ENCODE data around the gene CFP. TPM values are rescaled to one million over a fixed set of nuclear protein-coding genes. Genes with fewer than 3 reads are reported as not detected.

The CFP gene
- total RNA-seq, 4 donors from 2014 or later: 0.60 to 10.0 (median 3.0) TPM

GRCh38 chrX:47612418-47612817 lies 17.3 kb downstream of the CFP start:
- in situ Hi-C loops (cut with MboI; ENCODE audit: low pct_ligation_motif_present in 1 of 4, low pct_unique_long_range_greater_than_20kb in 1 of 4, low sequenced_read_pairs in 3 of 4): no loop called here

GRCh38 chrX:47611926-47612325 lies 17.8 kb downstream of the CFP start:
- no peak overlapping the region for H3K4me3 ChIP-seq
- H3K27ac ChIP-seq: no peak overlapping the region
- in situ Hi-C loops (cut with MboI; ENCODE audit: low pct_ligation_motif_present in 1 of 4, low pct_unique_long_range_greater_than_20kb in 1 of 4, low sequenced_read_pairs in 3 of 4): no loop called here
- TF ChIP-seq POLR2A (IDR thresholded peaks at IDR 0.05) (no peak), CTCF (IDR thresholded peaks at IDR 0.05) (no peak), EP300 (IDR thresholded peaks at IDR 0.05; ENCODE audit: low read depth) (no peak), POLR2AphosphoS5 (IDR thresholded peaks at IDR 0.05) (no peak)
- intact Hi-C loops (cut with DNase I; ENCODE audit: low total_unique reads): no loop called here
- H3K36me3 ChIP-seq: no peaks in the 10 kb centered on the region
- no peaks in the 10 kb centered on the region for H3K27me3 ChIP-seq
- H3K9me3 ChIP-seq: no peaks in the 10 kb centered on the region
- DNase-seq: no peak
- 71% methylated on average over 2 of the region's 2 CpGs; no CpG with 5 or more reads in 1 of the 2 donors for WGBS, 2 donors (ENCODE audit: low coverage in 1 of 2)
- H3K4me1 ChIP-seq: no peaks in the 10 kb centered on the region

More at GRCh38 chrX:47612418-47612817, 17.3 kb downstream of the CFP start:
- no peak overlapping the region for H3K27ac ChIP-seq
- H3K9me3 ChIP-seq: no peaks in the 10 kb centered on the region
- intact Hi-C loops (cut with DNase I; ENCODE audit: low total_unique reads): no loop called here
- no peaks in the 10 kb centered on the region for H3K4me1 ChIP-seq
- no peaks in the 10 kb centered on the region for H3K27me3 ChIP-seq
- no peak overlapping the region for H3K4me3 ChIP-seq
- DNase-seq: no peak
- TF ChIP-seq EP300 (IDR thresholded peaks at IDR 0.05; ENCODE audit: low read depth): no peak
- no peak for TF ChIP-seq POLR2A (IDR thresholded peaks at IDR 0.05)
- no peak for TF ChIP-seq CTCF (IDR thresholded peaks at IDR 0.05)
- TF ChIP-seq POLR2AphosphoS5 (IDR thresholded peaks at IDR 0.05): no peak
- H3K36me3 ChIP-seq: no peaks in the 10 kb centered on the region

GRCh38 chrX:47611489-47611888 lies 18.2 kb downstream of the CFP start:
- no peak overlapping the region for H3K4me3 ChIP-seq
- TF ChIP-seq CTCF (IDR thresholded peaks at IDR 0.05): no peak
- no peak for TF ChIP-seq EP300 (IDR thresholded peaks at IDR 0.05; ENCODE audit: low read depth)
- no peak for TF ChIP-seq POLR2AphosphoS5 (IDR thresholded peaks at IDR 0.05)
- TF ChIP-seq POLR2A (IDR thresholded peaks at IDR 0.05): no peak
- H3K36me3 ChIP-seq: no peaks in the 10 kb centered on the region
- in situ Hi-C loops (cut with MboI; ENCODE audit: low pct_ligation_motif_present in 1 of 4, low pct_unique_long_range_greater_than_20kb in 1 of 4, low sequenced_read_pairs in 3 of 4): no loop called here
- no peak overlapping the region for H3K27ac ChIP-seq
- H3K27me3 ChIP-seq: no peaks in the 10 kb centered on the region
- no peaks in the 10 kb centered on the region for H3K4me1 ChIP-seq
- intact Hi-C loops (cut with DNase I; ENCODE audit: low total_unique reads): no loop called here
- DNase-seq: no peak
- WGBS, 2 donors (ENCODE audit: low coverage in 1 of 2): 72% methylated on average over 2 of the region's 2 CpGs; no CpG with 5 or more reads in 1 of the 2 donors
- H3K9me3 ChIP-seq: no peaks in the 10 kb centered on the region

- Histone ChIP-seq H3K4me1 (no peaks in the 10 kb centered on the region), H3K4me3 (no peak overlapping the region), H3K27ac (no peak overlapping the region), H3K36me3 (no peaks in the 10 kb centered on the region), H3K27me3 (no peaks in the 10 kb centered on the region), H3K9me3 (no peaks in the 10 kb centered on the region)
- intact Hi-C loops (cut with DNase I; ENCODE audit: low total_unique reads): no loop called here
- no peak for TF ChIP-seq POLR2A (IDR thresholded peaks at IDR 0.05)
- no peak for TF ChIP-seq POLR2AphosphoS5 (IDR thresholded peaks at IDR 0.05)
- TF ChIP-seq EP300 (IDR thresholded peaks at IDR 0.05; ENCODE audit: low read depth): no peak
- TF ChIP-seq CTCF (IDR thresholded peaks at IDR 0.05): no peak
- 81 to 83% methylated on average over 3 to 4 of the region's 4 CpGs for WGBS, 2 donors (ENCODE audit: low coverage in 1 of 2)
- in situ Hi-C loops (cut with MboI; ENCODE audit: low pct_ligation_motif_present in 1 of 4, low pct_unique_long_range_greater_than_20kb in 1 of 4, low sequenced_read_pairs in 3 of 4): no loop called here
- DNase-seq: no peak
Measured at GRCh38 chrX:47610511-47610910, 19.2 kb downstream of the CFP start.
